ENCODE results near the gene INSL3.

The INSL3 gene

DNA sequence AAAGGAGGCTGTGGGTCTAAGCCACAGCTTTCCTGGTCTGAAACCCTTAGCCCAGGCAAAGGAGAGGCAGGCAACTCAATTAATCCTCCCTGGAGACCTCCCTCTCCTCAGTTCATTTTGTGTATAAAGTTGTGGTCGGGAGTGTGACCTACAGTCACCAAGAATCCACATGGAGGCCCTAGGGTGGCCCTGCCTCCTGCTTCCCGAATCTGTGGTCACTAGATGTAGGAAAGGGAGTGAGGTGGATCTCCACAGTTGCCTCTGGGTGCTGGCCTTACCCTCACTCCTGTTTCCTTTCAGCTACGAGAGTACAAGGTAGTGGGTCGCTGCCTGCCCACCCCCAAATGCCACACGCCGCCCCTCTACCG is 39.7 kb upstream of the INSL3 start:
- Histone ChIP-seq H3K9ac (ENCODE audit: low read depth, low read length, poor library complexity, severe bottlenecking) (peak overlapping the region; percentile 98), H3K4me2 (ENCODE audit: low read depth, low read length, poor library complexity, severe bottlenecking) (peak overlapping the region; percentile 96), H4K20me1 (ENCODE audit: insufficient read depth, low read length, poor library complexity, severe bottlenecking) (peaks cover 42% of the 10 kb centered on the region), H3K9me2 (replicated peaks; ENCODE audit: low read depth, low read length) (no peaks in the 10 kb centered on the region), H3K79me2 (ENCODE audit: insufficient read depth, low read length) (peaks cover 42% of the 10 kb centered on the region), H3K9me3 (ENCODE audit: insufficient read depth, low read depth, low read length) (no peaks in the 10 kb centered on the region), H3F3A (ENCODE audit: low read depth) (no peaks in the 10 kb centered on the region; the same call in 1 of the 2 replicates), H2AFZ (ENCODE audit: low read length) (no peak overlapping the region), H3K4me1 (ENCODE audit: insufficient read depth, low read length, poor library complexity, severe bottlenecking) (peaks cover 21% of the 10 kb centered on the region), H3K27me3 (ENCODE audit: insufficient read depth, low read length, poor library complexity, severe bottlenecking) (peaks cover 7% of the 10 kb centered on the region), H3K4me3 (ENCODE audit: low read length, poor library complexity, severe bottlenecking) (peak overlapping the region; percentile 98), H3K36me3 (ENCODE audit: insufficient read depth, low read length) (peaks cover 48% of the 10 kb centered on the region; the same call in 1 of the 2 replicates)
- TF ChIP-seq EZH2phosphoT487 (IDR thresholded peaks at IDR 0.05; ENCODE audit: borderline replicate concordance) (no peak), CTCF (conservative IDR thresholded peaks at IDR 0.05; ENCODE audit: low read length) (no peak)

GRCh38 chr19:17860331-17860992 is 39.1 kb upstream of the INSL3 start:
- peaks cover 47% of the 10 kb centered on the region; the same call in 1 of the 2 replicates for H3K36me3 ChIP-seq (ENCODE audit: insufficient read depth, low read length)
- peaks cover 21% of the 10 kb centered on the region for H3K4me1 ChIP-seq (ENCODE audit: insufficient read depth, low read length, poor library complexity, severe bottlenecking)
- no peak overlapping the region for H2AFZ ChIP-seq (ENCODE audit: low read length)
- H3F3A ChIP-seq (ENCODE audit: low read depth) = no peaks in the 10 kb centered on the region; the same call in 1 of the 2 replicates
- no peaks in the 10 kb centered on the region for H3K9me3 ChIP-seq (ENCODE audit: insufficient read depth, low read depth, low read length)
- peaks cover 7% of the 10 kb centered on the region for H3K27me3 ChIP-seq (ENCODE audit: insufficient read depth, low read length, poor library complexity, severe bottlenecking)
- peak overlapping the region; percentile 96 for H3K4me2 ChIP-seq (ENCODE audit: low read depth, low read length, poor library complexity, severe bottlenecking)
- peak overlapping the region; percentile 98 for H3K9ac ChIP-seq (ENCODE audit: low read depth, low read length, poor library complexity, severe bottlenecking)
- no peaks in the 10 kb centered on the region for H3K9me2 ChIP-seq (replicated peaks; ENCODE audit: low read depth, low read length)
- H3K79me2 ChIP-seq (ENCODE audit: insufficient read depth, low read length) = peaks cover 42% of the 10 kb centered on the region
- TF ChIP-seq EZH2phosphoT487 (IDR thresholded peaks at IDR 0.05; ENCODE audit: borderline replicate concordance) = no peak
- TF ChIP-seq CTCF (conservative IDR thresholded peaks at IDR 0.05; ENCODE audit: low read length) = no peak
- peaks cover 42% of the 10 kb centered on the region for H4K20me1 ChIP-seq (ENCODE audit: insufficient read depth, low read length, poor library complexity, severe bottlenecking)
- H3K4me3 ChIP-seq (ENCODE audit: low read length, poor library complexity, severe bottlenecking) = peak overlapping the region; percentile 98

DNA sequence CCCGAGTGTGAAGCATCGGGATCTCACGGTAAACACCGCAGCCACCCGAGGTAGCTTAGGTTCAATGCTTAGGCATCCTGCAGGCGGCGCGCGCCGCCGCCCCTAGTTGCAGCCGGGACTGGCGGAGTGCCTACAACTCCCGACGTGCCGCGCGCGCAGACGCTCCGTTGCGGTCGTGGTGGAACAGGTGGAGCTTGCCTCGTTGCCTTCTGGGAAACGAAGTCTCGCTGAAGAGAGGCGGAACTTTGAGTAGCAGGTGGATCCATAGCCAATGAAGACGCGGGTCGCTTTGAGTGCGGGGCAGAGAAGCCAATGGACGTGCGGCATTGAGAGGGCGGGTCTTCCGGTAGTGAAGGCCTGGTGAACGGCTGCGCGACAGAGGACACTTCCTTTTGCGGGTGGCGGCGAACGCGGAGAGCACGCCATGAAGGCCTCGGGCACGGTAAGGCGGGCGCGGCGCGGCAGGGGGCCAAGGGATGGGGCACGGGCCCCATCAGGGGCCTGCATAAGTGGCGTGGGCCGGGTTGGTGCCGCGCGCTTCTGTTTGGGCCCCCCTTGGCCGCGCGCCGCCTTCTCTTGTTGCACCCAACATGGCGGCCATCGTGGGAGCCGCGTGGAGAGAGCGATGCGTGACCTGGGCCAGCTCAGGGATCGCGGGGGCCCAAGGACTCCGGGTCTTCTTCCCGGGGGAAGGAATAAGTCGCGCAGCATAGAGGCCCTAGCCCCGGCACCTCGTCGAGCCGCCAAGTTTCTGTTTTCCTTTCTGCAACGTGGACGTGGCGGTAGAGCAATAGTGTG is 38.4 kb upstream of the INSL3 start, which contains the start of gene RPL18A:
Gene RPL18A (plus strand): TSS at position 378 of the 798 bp plus-strand sequence. CDS start 47 bp downstream, at position 425.
- no peaks in the 10 kb centered on the region; the same call in 1 of the 2 replicates for H3F3A ChIP-seq (ENCODE audit: low read depth)
- peak within 1 kb of the TSS; percentile 98 for H3K9ac ChIP-seq (ENCODE audit: low read depth, low read length, poor library complexity, severe bottlenecking)
- peaks cover 42% of the 10 kb centered on the region for H4K20me1 ChIP-seq (ENCODE audit: insufficient read depth, low read length, poor library complexity, severe bottlenecking)
- H3K9me3 ChIP-seq (ENCODE audit: insufficient read depth, low read depth, low read length) = no peaks in the 10 kb centered on the region
- H3K4me3 ChIP-seq (ENCODE audit: low read length, poor library complexity, severe bottlenecking) = peak within 1 kb of the TSS; percentile 98
- peaks cover 42% of the 10 kb centered on the region for H3K79me2 ChIP-seq (ENCODE audit: insufficient read depth, low read length)
- peaks cover 24% of the 10 kb centered on the region for H3K4me1 ChIP-seq (ENCODE audit: insufficient read depth, low read length, poor library complexity, severe bottlenecking)
- peaks cover 41% of the 10 kb centered on the region; the same call in 1 of the 2 replicates for H3K36me3 ChIP-seq (ENCODE audit: insufficient read depth, low read length)
- TF ChIP-seq EZH2phosphoT487 (IDR thresholded peaks at IDR 0.05; ENCODE audit: borderline replicate concordance) = no peak
- TF ChIP-seq CTCF (conservative IDR thresholded peaks at IDR 0.05; ENCODE audit: low read length) = peak; percentile 78
- no peaks in the 10 kb centered on the region for H3K9me2 ChIP-seq (replicated peaks; ENCODE audit: low read depth, low read length)
- H3K27me3 ChIP-seq (ENCODE audit: insufficient read depth, low read length, poor library complexity, severe bottlenecking) = peaks cover 7% of the 10 kb centered on the region
- H3K4me2 ChIP-seq (ENCODE audit: low read depth, low read length, poor library complexity, severe bottlenecking) = peak within 1 kb of the TSS; percentile 96
- peak within 1 kb of the TSS; percentile 96 for H2AFZ ChIP-seq (ENCODE audit: low read length)
